Measurements from ENCODE around the gene MUC6. TPM values are rescaled to one million over a fixed set of nuclear protein-coding genes. Genes with fewer than 3 reads are reported as not detected.

The MUC6 gene
- total RNA-seq, 1 experiment from 2014 or later = not detected

GRCh38 chr11:1029654-1030053 is 6.9 kb downstream of the MUC6 start:
- Histone ChIP-seq H3K27ac (ENCODE audit: low read depth, low read length, poor library complexity, severe bottlenecking) (no peak overlapping the region), H3K4me3 (ENCODE audit: low read depth, low read length, poor library complexity, severe bottlenecking) (no peak overlapping the region), H3K4me1 (ENCODE audit: insufficient read depth, low read length, poor library complexity, severe bottlenecking) (no peaks in the 10 kb centered on the region), H3K27me3 (replicated peaks; ENCODE audit: insufficient read depth, low read depth, low read length, poor library complexity) (no peaks in the 10 kb centered on the region), H3K36me3 (ENCODE audit: insufficient read depth, low read length, poor library complexity, severe bottlenecking) (no peaks in the 10 kb centered on the region), H3K9me3 (ENCODE audit: low read depth, low read length, poor library complexity, severe bottlenecking) (no peaks in the 10 kb centered on the region)
- intact Hi-C loops (cut with micrococcal nuclease; ENCODE audit: unreplicated experiment) = no loop called here
- BruUV-seq (replicated peaks) = no TSS peak
- no peak for DNase-seq (ENCODE audit: low spot score)
- TF ChIP-seq CTCF (conservative IDR thresholded peaks at IDR 0.05; ENCODE audit: low read depth, low read length) (no peak), EZH2 (IDR thresholded peaks at IDR 0.05; ENCODE audit: borderline replicate concordance, low read depth, low read length, poor library complexity, severe bottlenecking) (no peak)
- ChIA-PET CTCF (no interaction called here), POLR2A (ENCODE audit: low non-redundant PET) (no interaction called here)

DNA sequence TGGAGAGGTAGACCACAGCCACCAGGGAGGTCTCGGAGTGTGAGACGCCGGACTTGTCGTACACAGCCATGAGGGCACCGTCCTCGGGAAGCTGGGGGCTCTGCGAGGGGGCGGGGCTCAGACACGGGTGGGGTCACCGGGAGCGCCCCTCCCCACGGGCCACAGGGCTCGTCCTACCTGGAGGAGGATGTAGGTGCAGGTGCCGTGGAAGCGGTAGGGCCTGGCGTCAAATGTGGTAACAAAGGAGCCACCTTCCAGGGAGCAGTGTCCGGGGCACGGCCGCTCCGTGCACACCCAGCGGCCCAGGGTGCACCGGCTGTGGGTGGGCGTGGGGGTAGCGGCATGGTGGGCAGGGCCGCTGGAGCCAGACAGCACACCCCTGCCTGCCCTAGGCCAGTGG is 7.5 kb downstream of the MUC6 start:
- ChIA-PET CTCF (no interaction called here), POLR2A (ENCODE audit: low non-redundant PET) (no interaction called here)
- no peak for DNase-seq (ENCODE audit: low spot score)
- Histone ChIP-seq H3K27me3 (replicated peaks; ENCODE audit: insufficient read depth, low read depth, low read length, poor library complexity) (no peaks in the 10 kb centered on the region), H3K4me3 (ENCODE audit: low read depth, low read length, poor library complexity, severe bottlenecking) (no peak overlapping the region), H3K27ac (ENCODE audit: low read depth, low read length, poor library complexity, severe bottlenecking) (no peak overlapping the region), H3K4me1 (ENCODE audit: insufficient read depth, low read length, poor library complexity, severe bottlenecking) (no peaks in the 10 kb centered on the region), H3K9me3 (ENCODE audit: low read depth, low read length, poor library complexity, severe bottlenecking) (no peaks in the 10 kb centered on the region), H3K36me3 (ENCODE audit: insufficient read depth, low read length, poor library complexity, severe bottlenecking) (no peaks in the 10 kb centered on the region)
- intact Hi-C loops (cut with micrococcal nuclease; ENCODE audit: unreplicated experiment) = no loop called here
- BruUV-seq (replicated peaks) = no TSS peak
- no peak for TF ChIP-seq EZH2 (IDR thresholded peaks at IDR 0.05; ENCODE audit: borderline replicate concordance, low read depth, low read length, poor library complexity, severe bottlenecking)
- TF ChIP-seq CTCF (conservative IDR thresholded peaks at IDR 0.05; ENCODE audit: low read depth, low read length) = no peak

DNA sequence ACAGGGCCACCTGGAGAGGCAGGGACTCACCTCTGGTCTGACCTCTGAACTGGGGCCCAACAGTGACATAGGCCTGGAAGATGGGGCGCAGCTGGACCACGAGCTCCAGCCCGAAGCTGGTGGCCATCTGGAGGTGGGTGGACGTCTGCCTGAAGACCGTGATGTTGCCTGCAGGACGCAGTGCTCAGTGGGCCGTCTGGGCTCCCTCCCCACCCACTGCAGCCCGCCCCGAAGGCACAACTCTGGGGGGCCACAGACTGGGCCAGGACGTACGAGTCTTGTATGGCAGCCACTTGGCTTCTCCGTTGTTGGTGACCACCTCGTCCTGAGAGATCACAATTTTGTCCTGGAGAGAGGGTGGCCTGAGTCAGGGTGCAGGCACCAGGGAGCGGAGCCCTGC is 7.9 kb downstream of the MUC6 start:
- H3K27ac ChIP-seq (ENCODE audit: low read depth, low read length, poor library complexity, severe bottlenecking) = no peak overlapping the region
- ChIA-PET POLR2A (ENCODE audit: low non-redundant PET) (no interaction called here), CTCF (no interaction called here)
- H3K27me3 ChIP-seq (replicated peaks; ENCODE audit: insufficient read depth, low read depth, low read length, poor library complexity) = no peaks in the 10 kb centered on the region
- no peak overlapping the region for H3K4me3 ChIP-seq (ENCODE audit: low read depth, low read length, poor library complexity, severe bottlenecking)
- no peak for DNase-seq (ENCODE audit: low spot score)
- intact Hi-C loops (cut with micrococcal nuclease; ENCODE audit: unreplicated experiment) = no loop called here
- H3K9me3 ChIP-seq (ENCODE audit: low read depth, low read length, poor library complexity, severe bottlenecking) = no peaks in the 10 kb centered on the region
- no peaks in the 10 kb centered on the region for H3K36me3 ChIP-seq (ENCODE audit: insufficient read depth, low read length, poor library complexity, severe bottlenecking)
- BruUV-seq (replicated peaks) = no TSS peak
- TF ChIP-seq CTCF (conservative IDR thresholded peaks at IDR 0.05; ENCODE audit: low read depth, low read length) (no peak), EZH2 (IDR thresholded peaks at IDR 0.05; ENCODE audit: borderline replicate concordance, low read depth, low read length, poor library complexity, severe bottlenecking) (no peak)
- H3K4me1 ChIP-seq (ENCODE audit: insufficient read depth, low read length, poor library complexity, severe bottlenecking) = no peaks in the 10 kb centered on the region
